Mucosa of stomach (tissue), 1 donor: Measurements from ENCODE around the gene LRIT2.
"Not testable (repeated sequence)": the region's sequence is repeated elsewhere in the genome, so short reads cannot be mapped to it uniquely, and the experiment has no call there.

Source experiments
- H3K27me3 ChIP-seq: one replicate; pipeline ENCODE4 v1.7.0; 2013; ENCODE audit warnings: mild to moderate bottlenecking, low read length; ENCODE audit not compliant: control insufficient read depth, insufficient read depth
- H3K36me3 ChIP-seq: one replicate; pipeline ENCODE4 v1.7.0; 2013; ENCODE audit warnings: low read length; ENCODE audit not compliant: control insufficient read depth, insufficient read depth
- H3K4me1 ChIP-seq: one replicate; pipeline ENCODE4 v1.7.0; 2013; ENCODE audit warnings: mild to moderate bottlenecking, low read length; ENCODE audit not compliant: control insufficient read depth, insufficient read depth
- H3K4me3 ChIP-seq: one replicate; pipeline ENCODE4 v1.7.0; 2013; ENCODE audit warnings: low read length
- H3K9ac ChIP-seq: one replicate; pipeline ENCODE4 v1.7.0; 2013; ENCODE audit warnings: mild to moderate bottlenecking, low read length, moderate library complexity
- H3K9me3 ChIP-seq: one replicate; pipeline ENCODE4 v1.7.0; 2013; ENCODE audit warnings: mild to moderate bottlenecking, low read length, moderate library complexity; ENCODE audit not compliant: control insufficient read depth
- donor health status: Pancreatic carcinoma.

LRIT2 gene

GRCh38 chr10:84172467-84173356, 52.6 kb downstream of the LRIT2 start:
- H3K9ac ChIP-seq: no peak overlapping the region
- no peaks in the 10 kb centered on the region for H3K9me3 ChIP-seq
- H3K4me3 ChIP-seq: no peak overlapping the region
- H3K4me1 ChIP-seq: no peaks in the 10 kb centered on the region
- H3K36me3 ChIP-seq: no peaks in the 10 kb centered on the region
- no peaks in the 10 kb centered on the region for H3K27me3 ChIP-seq

- H3K4me1 ChIP-seq, H3K36me3 ChIP-seq, H3K9ac ChIP-seq, H3K27me3 ChIP-seq, H3K4me3 ChIP-seq, H3K9me3 ChIP-seq: not testable (repeated sequence)
Observed at GRCh38 chr10:84171700-84172466, 53.5 kb downstream of the LRIT2 start.

- not testable (repeated sequence) for H3K9ac ChIP-seq, H3K4me3 ChIP-seq, H3K9me3 ChIP-seq, H3K36me3 ChIP-seq, H3K27me3 ChIP-seq, H3K4me1 ChIP-seq
Observed at GRCh38 chr10:84171237-84171636, 54.1 kb downstream of the LRIT2 start.
